ENCODE data around the gene SMPD2. TPM values are rescaled to one million over a fixed set of nuclear protein-coding genes. Genes with fewer than 3 reads are reported as not detected.

SMPD2 gene
- total and polyA plus RNA-seq, 2 donors (not counting 1 experiment from before 2014, with no cell fraction given), result 35.7 to 43.9 TPM

DNA sequence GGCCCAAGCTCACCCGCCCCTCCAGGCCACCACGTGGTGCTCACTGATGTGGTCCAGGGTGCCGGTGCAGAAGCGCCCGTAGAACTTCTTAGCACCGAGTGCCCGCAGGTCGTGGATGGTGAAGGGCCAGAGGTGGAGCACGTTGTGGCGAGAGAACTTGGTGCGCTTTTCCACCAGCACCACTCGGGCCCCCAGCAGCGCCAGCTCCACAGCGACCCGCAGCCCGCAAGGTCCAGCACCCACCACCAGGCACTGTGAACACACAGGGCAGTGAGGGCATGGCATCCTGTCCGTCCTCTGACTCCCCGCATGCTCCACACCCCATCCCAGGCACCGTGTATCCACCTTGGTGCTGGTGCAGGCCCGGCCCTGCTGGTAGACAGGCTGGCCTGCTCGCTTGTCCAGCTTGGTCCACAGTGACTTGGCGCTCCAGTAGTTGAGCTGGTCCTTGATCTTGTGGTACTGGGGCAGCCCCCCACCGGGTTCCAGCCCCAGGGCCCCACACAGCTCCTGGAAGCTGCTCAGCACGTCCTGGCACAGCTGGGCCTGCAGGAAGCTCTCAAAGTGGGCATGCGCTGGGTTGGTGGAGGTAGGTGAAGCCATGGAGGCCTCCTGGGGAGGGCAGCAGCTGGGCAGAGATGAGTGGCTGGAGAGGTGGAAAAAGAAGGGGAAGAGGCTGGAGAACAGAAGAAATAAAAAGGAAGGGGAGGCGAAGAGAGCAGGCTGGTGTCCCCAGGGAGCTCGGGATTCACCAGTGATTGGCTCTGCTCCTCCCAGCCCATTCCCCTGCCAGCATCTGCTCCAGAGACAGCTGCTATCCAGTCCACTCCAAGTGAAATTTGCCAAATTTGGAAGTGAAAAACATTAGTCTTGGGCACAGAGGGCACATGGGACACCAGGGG is 13.3 kb downstream of the SMPD2 start:
- Mint-ChIP-seq H3K4me1 (peaks cover 84% of the 10 kb centered on the region), H3K9me3 (ENCODE audit: insufficient read depth) (no peaks in the 10 kb centered on the region), H3K27me3 (no peaks in the 10 kb centered on the region), H3K4me3 (peak overlapping the region; percentile 95), H3K27ac (peak overlapping the region; percentile 99)
- no peak for ATAC-seq (ENCODE audit: low read depth)
- Histone ChIP-seq H3K9me3 (ENCODE audit: control extremely low read depth in 1 of 3, control insufficient read depth in 2 of 3, insufficient read depth in 1 of 3, low read length in 2 of 3) (no peaks in the 10 kb centered on the region), H3K27me3 (replicated peaks in 1 of 4; ENCODE audit: control extremely low read depth in 1 of 4, control insufficient read depth in 3 of 4, insufficient read depth in 4 of 4, low read length in 3 of 4) (no peaks in the 10 kb centered on the region), H3K9ac (ENCODE audit: low read length) (peak overlapping the region; percentile 97), H3K36me3 (replicated peaks in 1 of 2; ENCODE audit: control extremely low read depth in 1 of 2, control insufficient read depth in 1 of 2, extremely low read depth in 1 of 2, insufficient read depth in 2 of 2, low read length in 1 of 2) (peaks cover 0 to 27% of the 10 kb centered on the region in 2 experiments), H2AFZ (ENCODE audit: insufficient read depth, low read depth, low read length, poor library complexity, severe bottlenecking) (no peak overlapping the region), H3K4me3 (ENCODE audit: control extremely low read depth in 1 of 5, extremely low read depth in 1 of 5, insufficient read depth in 1 of 5, low read depth in 2 of 5, low read length in 4 of 5) (peak overlapping the region; percentile 63 to 99 (median 93)), H3K27ac (ENCODE audit: low read length in 2 of 2) (peak overlapping the region; percentile 98 to 99), H3K79me2 (ENCODE audit: control insufficient read depth, insufficient read depth, low read length) (peaks cover 42% of the 10 kb centered on the region), H3K4me2 (replicated peaks; ENCODE audit: low read depth, low read length, poor library complexity, severe bottlenecking) (peak overlapping the region; percentile 95), H4K20me1 (ENCODE audit: control insufficient read depth, insufficient read depth, low read length, poor library complexity, severe bottlenecking) (peaks cover under 1% of the 10 kb centered on the region), H3K4me1 (ENCODE audit: control insufficient read depth in 2 of 2, insufficient read depth in 2 of 2, low read length in 2 of 2) (peaks cover 85 to 88% of the 10 kb centered on the region in 2 donors)
- POLR2A ChIA-PET, result interaction anchor here (0.6 to 5.5 kb wide), 6 partner anchors 9 to 1170 kb away, joined by 3 to 35 read pairs (median 15); partner anchors contain the start of genes CD164, PPIL6 and SMPD2
- CTCF ChIA-PET, result interaction anchor here (0.5 to 6.4 kb wide), 5 partner anchors 9 to 586 kb away, joined by 3 to 55 read pairs (median 12); partner anchors contain the start of genes CD164, PPIL6 and SMPD2
- intact Hi-C loops (cut with micrococcal nuclease), result loop anchor here (2.0 to 10.0 kb wide), 3 partner anchors 359 to 1421 kb away; partner anchors contain the start of genes AMD1, CEP57L1 and SESN1
- 81% methylated on average over 23 of the region's 27 CpGs for WGBS (ENCODE audit: insufficient coverage)
- DNase-seq, result no peak
- no peak for TF ChIP-seq CTCF (IDR thresholded peaks at IDR 0.05)
- no peak for TF ChIP-seq EZH2 (IDR thresholded peaks at IDR 0.05; ENCODE audit: borderline replicate concordance, insufficient read depth, low read depth, low read length, poor library complexity, severe bottlenecking)
